ENCODE data around the gene LSR. TPM values are rescaled to one million over a fixed set of nuclear protein-coding genes. Genes with fewer than 3 reads are reported as not detected.
"Not testable (repeated sequence)": the region's sequence is repeated elsewhere in the genome, so short reads cannot be mapped to it uniquely, and the experiment has no call there.

The LSR gene
- polyA plus RNA-seq, 1 experiment: 0.42 TPM

GRCh38 chr19:35216016-35216832 lies 32.6 kb upstream of the LSR start:
- Histone ChIP-seq H3K27me3 (ENCODE audit: control insufficient read depth, insufficient read depth, low read length) (no peaks in the 10 kb centered on the region; the same call in 1 of the 2 replicates), H3K36me3 (ENCODE audit: control insufficient read depth, insufficient read depth, low read length) (no peaks in the 10 kb centered on the region), H3K4me3 (ENCODE audit: low read depth, low read length) (no peak overlapping the region)
- no peak for TF ChIP-seq CTCF (IDR thresholded peaks at IDR 0.05; ENCODE audit: insufficient read depth, low read depth, low read length)
- peak; percentile 9 for DNase-seq (ENCODE audit: low read depth)
- ChIA-PET POLR2A (no interaction called here), CTCF (no interaction called here)

GRCh38 chr19:35216833-35217648 lies 31.8 kb upstream of the LSR start:
- POLR2A ChIA-PET: no interaction called here
- TF ChIP-seq CTCF (IDR thresholded peaks at IDR 0.05; ENCODE audit: insufficient read depth, low read depth, low read length): no peak

GRCh38 chr19:35217649-35217990 lies 31.2 kb upstream of the LSR start:
- no peak for TF ChIP-seq CTCF (IDR thresholded peaks at IDR 0.05; ENCODE audit: insufficient read depth, low read depth, low read length)
- Histone ChIP-seq H3K4me3 (ENCODE audit: low read depth, low read length) (no peak overlapping the region), H3K36me3 (ENCODE audit: control insufficient read depth, insufficient read depth, low read length) (no peaks in the 10 kb centered on the region), H3K27me3 (ENCODE audit: control insufficient read depth, insufficient read depth, low read length) (no peaks in the 10 kb centered on the region; the same call in 1 of the 2 replicates)
- ChIA-PET POLR2A (no interaction called here), CTCF (no interaction called here)
- no peak for DNase-seq (ENCODE audit: low read depth)

More at GRCh38 chr19:35216833-35217648, 31.8 kb upstream of the LSR start:
- DNase-seq (ENCODE audit: low read depth): no peak
- no peak overlapping the region for H3K4me3 ChIP-seq (ENCODE audit: low read depth, low read length)
- H3K27me3 ChIP-seq (ENCODE audit: control insufficient read depth, insufficient read depth, low read length): no peaks in the 10 kb centered on the region; the same call in 1 of the 2 replicates
- CTCF ChIA-PET: no interaction called here
- H3K36me3 ChIP-seq (ENCODE audit: control insufficient read depth, insufficient read depth, low read length): no peaks in the 10 kb centered on the region

- H3K36me3 ChIP-seq (ENCODE audit: control insufficient read depth, insufficient read depth, low read length): no peaks in the 10 kb centered on the region
- H3K4me3 ChIP-seq (ENCODE audit: low read depth, low read length): no peak overlapping the region
- no peaks in the 10 kb centered on the region; the same call in 1 of the 2 replicates for H3K27me3 ChIP-seq (ENCODE audit: control insufficient read depth, insufficient read depth, low read length)
- POLR2A ChIA-PET: no interaction called here
- no peak for TF ChIP-seq CTCF (IDR thresholded peaks at IDR 0.05; ENCODE audit: insufficient read depth, low read depth, low read length)
- DNase-seq (ENCODE audit: low read depth): no peak
- CTCF ChIA-PET: no interaction called here
Measured at GRCh38 chr19:35219008-35219407, 29.8 kb upstream of the LSR start.

GRCh38 chr19:35220315-35220921 lies 28.4 kb upstream of the LSR start:
- TF ChIP-seq CTCF (IDR thresholded peaks at IDR 0.05; ENCODE audit: insufficient read depth, low read depth, low read length): no peak
- no peaks in the 10 kb centered on the region for H3K36me3 ChIP-seq (ENCODE audit: control insufficient read depth, insufficient read depth, low read length)
- CTCF ChIA-PET: no interaction called here
- H3K4me3 ChIP-seq (ENCODE audit: low read depth, low read length): no peak overlapping the region
- no peak for DNase-seq (ENCODE audit: low read depth)
- no peaks in the 10 kb centered on the region; the same call in 1 of the 2 replicates for H3K27me3 ChIP-seq (ENCODE audit: control insufficient read depth, insufficient read depth, low read length)
- POLR2A ChIA-PET: no interaction called here

- H3K27me3 ChIP-seq (ENCODE audit: control insufficient read depth, insufficient read depth, low read length); POLR2A ChIA-PET; DNase-seq (ENCODE audit: low read depth); H3K36me3 ChIP-seq (ENCODE audit: control insufficient read depth, insufficient read depth, low read length); H3K4me3 ChIP-seq (ENCODE audit: low read depth, low read length); CTCF ChIA-PET: not testable (repeated sequence)
Measured at GRCh38 chr19:35220973-35221590, 27.7 kb upstream of the LSR start.
